Measurements from ENCODE around the gene MAPK9.

MAPK9 gene

GRCh38 chr5:180289433-180289832 is 2.5 kb downstream of the MAPK9 start:
- DNase-seq (ENCODE audit: low read depth), result no peak
- no peak for TF ChIP-seq CTCF (conservative IDR thresholded peaks at IDR 0.05; ENCODE audit: control insufficient read depth, insufficient read depth, low read depth, low read length)

GRCh38 chr5:180287868-180288267 is 4.0 kb downstream of the MAPK9 start:
- DNase-seq (ENCODE audit: low read depth), result no peak
- TF ChIP-seq CTCF (conservative IDR thresholded peaks at IDR 0.05; ENCODE audit: control insufficient read depth, insufficient read depth, low read depth, low read length), result no peak
- no peak overlapping the region for H3K4me3 ChIP-seq (ENCODE audit: control insufficient read depth, low read depth, low read length)

More at GRCh38 chr5:180289433-180289832, 2.5 kb downstream of the MAPK9 start:
- no peak overlapping the region for H3K4me3 ChIP-seq (ENCODE audit: control insufficient read depth, low read depth, low read length)

- DNase-seq (ENCODE audit: low read depth), result no peak
- TF ChIP-seq CTCF (conservative IDR thresholded peaks at IDR 0.05; ENCODE audit: control insufficient read depth, insufficient read depth, low read depth, low read length), result no peak
Measured at GRCh38 chr5:180287404-180287803, 4.5 kb downstream of the MAPK9 start.

GRCh38 chr5:180284149-180284548 is 7.7 kb downstream of the MAPK9 start:
- no peak for TF ChIP-seq CTCF (conservative IDR thresholded peaks at IDR 0.05; ENCODE audit: control insufficient read depth, insufficient read depth, low read depth, low read length)
- no peak for DNase-seq (ENCODE audit: low read depth)
- H3K4me3 ChIP-seq (ENCODE audit: control insufficient read depth, low read depth, low read length), result no peak overlapping the region

More at GRCh38 chr5:180287404-180287803, 4.5 kb downstream of the MAPK9 start:
- H3K4me3 ChIP-seq (ENCODE audit: control insufficient read depth, low read depth, low read length), result no peak overlapping the region

- TF ChIP-seq CTCF (conservative IDR thresholded peaks at IDR 0.05; ENCODE audit: control insufficient read depth, insufficient read depth, low read depth, low read length), result no peak
- H3K4me3 ChIP-seq (ENCODE audit: control insufficient read depth, low read depth, low read length), result no peak overlapping the region
- peak; percentile 28 for DNase-seq (ENCODE audit: low read depth)
Measured at GRCh38 chr5:180283026-180283615, 8.8 kb downstream of the MAPK9 start.

- no peak for TF ChIP-seq CTCF (conservative IDR thresholded peaks at IDR 0.05; ENCODE audit: control insufficient read depth, insufficient read depth, low read depth, low read length)
- no peak for DNase-seq (ENCODE audit: low read depth)
- no peak overlapping the region for H3K4me3 ChIP-seq (ENCODE audit: control insufficient read depth, low read depth, low read length)
Measured at GRCh38 chr5:180282281-180282680, 9.6 kb downstream of the MAPK9 start.

- H3K4me3 ChIP-seq (ENCODE audit: control insufficient read depth, low read depth, low read length), result no peak overlapping the region
- TF ChIP-seq CTCF (conservative IDR thresholded peaks at IDR 0.05; ENCODE audit: control insufficient read depth, insufficient read depth, low read depth, low read length), result no peak
- no peak for DNase-seq (ENCODE audit: low read depth)
Measured at GRCh38 chr5:180281706-180282105, 10.2 kb downstream of the MAPK9 start.

Data from fibroblast of mammary gland (primary cell).